ENCODE data around the gene ZGLP1. TPM values are rescaled to one million over a fixed set of nuclear protein-coding genes. Genes with fewer than 3 reads are reported as not detected.

The ZGLP1 gene
- total and polyA plus RNA-seq, 2 of the 13 experiments (the other 11 are each of a cell fraction or from before 2014, with no cell fraction given): 2.4 to 3.0 TPM

DNA sequence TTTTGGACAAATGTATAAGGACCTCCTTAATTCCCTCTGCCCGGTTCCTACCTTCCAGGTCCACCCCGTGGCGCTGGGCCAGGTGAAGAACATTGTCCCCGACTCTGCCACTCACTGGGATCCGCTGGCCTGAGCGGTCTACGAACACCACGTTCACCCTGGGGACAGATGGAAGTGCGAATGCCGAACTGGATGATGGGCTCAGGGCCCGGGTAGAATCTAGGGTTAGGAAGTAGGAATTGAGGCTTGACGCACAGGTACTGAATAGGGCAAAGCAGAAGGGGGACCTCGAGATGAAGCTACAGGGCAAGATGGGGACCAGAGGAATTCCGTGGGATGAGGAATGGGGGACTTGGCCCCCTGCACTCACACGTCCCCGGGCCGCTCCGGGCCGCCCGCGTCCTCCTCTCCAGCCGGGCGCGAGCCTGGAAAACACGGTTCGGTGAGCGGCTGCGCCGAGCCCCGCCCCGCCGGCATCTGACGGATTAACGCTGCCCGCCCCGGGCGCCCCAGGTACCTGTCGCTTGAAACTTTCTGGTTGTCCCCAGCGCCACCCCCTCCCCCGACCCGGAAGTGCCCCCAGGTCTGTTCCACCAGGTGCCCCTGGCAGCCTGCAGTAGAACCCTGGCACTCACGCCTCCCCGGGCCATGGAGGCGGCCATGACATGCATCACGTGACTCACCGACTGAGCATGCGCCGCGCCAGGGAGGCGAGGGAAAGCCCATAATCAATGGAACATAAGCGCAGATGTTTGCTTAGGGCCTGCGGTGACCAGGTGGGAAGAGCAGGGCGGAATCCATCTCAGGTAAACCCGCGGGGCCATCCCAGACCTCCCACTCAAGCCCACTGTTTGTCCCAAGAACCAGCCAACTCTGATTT, 6.0 kb upstream of the ZGLP1 start, which contains the start of gene FDX2 (continued):
- TF ChIP-seq, protein P1, sequence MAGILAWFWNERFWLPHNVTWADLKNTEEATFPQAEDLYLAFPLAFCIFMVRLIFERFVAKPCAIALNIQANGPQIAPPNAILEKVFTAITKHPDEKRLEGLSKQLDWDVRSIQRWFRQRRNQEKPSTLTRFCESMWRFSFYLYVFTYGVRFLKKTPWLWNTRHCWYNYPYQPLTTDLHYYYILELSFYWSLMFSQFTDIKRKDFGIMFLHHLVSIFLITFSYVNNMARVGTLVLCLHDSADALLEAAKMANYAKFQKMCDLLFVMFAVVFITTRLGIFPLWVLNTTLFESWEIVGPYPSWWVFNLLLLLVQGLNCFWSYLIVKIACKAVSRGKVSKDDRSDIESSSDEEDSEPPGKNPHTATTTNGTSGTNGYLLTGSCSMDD (CRISPR knock-in tag; IDR thresholded peaks at IDR 0.05): no peak
- TF ChIP-seq HES4 (CRISPR knock-in tag; IDR thresholded peaks at IDR 0.05; ENCODE audit: borderline replicate concordance) (peak; percentile 72; the same call in 1 of the 2 replicates), ZNF225 (CRISPR knock-in tag; IDR thresholded peaks at IDR 0.05) (no peak), CBX2 (IDR thresholded peaks at IDR 0.05; ENCODE audit: low read depth, low read length) (no peak), CBX2 (CRISPR knock-in tag; IDR thresholded peaks at IDR 0.05; ENCODE audit: low read depth) (no peak), ZNF337 (CRISPR knock-in tag; IDR thresholded peaks at IDR 0.05; ENCODE audit: borderline replicate concordance, low read depth) (peak; percentile 34; the same call in 1 of the 2 replicates), NFAT5 (CRISPR knock-in tag; IDR thresholded peaks at IDR 0.05) (no peak), ZNF784 (CRISPR knock-in tag; IDR thresholded peaks at IDR 0.05; ENCODE audit: borderline replicate concordance) (peak; percentile 90; the same call in 1 of the 2 replicates), HDAC1 (CRISPR knock-in tag; IDR thresholded peaks at IDR 0.05) (peak; percentile 77), BHLHE40 (IDR thresholded peaks at IDR 0.05; ENCODE audit: low read length) (peak; percentile 89), TAF1 (CRISPR knock-in tag; IDR thresholded peaks at IDR 0.05) (peak; percentile 64; the same call in 1 of the 2 replicates), NFE2L1 (CRISPR knock-in tag; IDR thresholded peaks at IDR 0.05; ENCODE audit: borderline replicate concordance) (no peak), ZSCAN25 (CRISPR knock-in tag; IDR thresholded peaks at IDR 0.05) (peak; percentile 27; the same call in 1 of the 2 replicates), ZNF354B (CRISPR knock-in tag; IDR thresholded peaks at IDR 0.05) (no peak), HDAC2 (CRISPR knock-in tag; IDR thresholded peaks at IDR 0.05) (peak; percentile 65; the same call in 1 of the 2 replicates), MAFF (IDR thresholded peaks at IDR 0.05; ENCODE audit: low read depth, low read length) (no peak), ZNF512 (CRISPR knock-in tag; IDR thresholded peaks at IDR 0.05) (no peak), HCFC1 (IDR thresholded peaks at IDR 0.05; ENCODE audit: low read depth, low read length) (peak; percentile 61), ZNF367 (CRISPR knock-in tag; IDR thresholded peaks at IDR 0.05; ENCODE audit: borderline replicate concordance) (no peak), SRY (CRISPR knock-in tag; IDR thresholded peaks at IDR 0.05) (no peak), ZNF746 (CRISPR knock-in tag; IDR thresholded peaks at IDR 0.05) (no peak)

Data from HepG2 (cell line).